SKM-1 (cell line): ENCODE results near the gene SMPD1.

Experiments used
- DNase-seq: peaks from one replicate; lab custom pipeline; 2025; ENCODE audit not compliant: unreplicated experiment; lab: John Stamatoyannopoulos, UW

Gene SMPD1

DNA sequence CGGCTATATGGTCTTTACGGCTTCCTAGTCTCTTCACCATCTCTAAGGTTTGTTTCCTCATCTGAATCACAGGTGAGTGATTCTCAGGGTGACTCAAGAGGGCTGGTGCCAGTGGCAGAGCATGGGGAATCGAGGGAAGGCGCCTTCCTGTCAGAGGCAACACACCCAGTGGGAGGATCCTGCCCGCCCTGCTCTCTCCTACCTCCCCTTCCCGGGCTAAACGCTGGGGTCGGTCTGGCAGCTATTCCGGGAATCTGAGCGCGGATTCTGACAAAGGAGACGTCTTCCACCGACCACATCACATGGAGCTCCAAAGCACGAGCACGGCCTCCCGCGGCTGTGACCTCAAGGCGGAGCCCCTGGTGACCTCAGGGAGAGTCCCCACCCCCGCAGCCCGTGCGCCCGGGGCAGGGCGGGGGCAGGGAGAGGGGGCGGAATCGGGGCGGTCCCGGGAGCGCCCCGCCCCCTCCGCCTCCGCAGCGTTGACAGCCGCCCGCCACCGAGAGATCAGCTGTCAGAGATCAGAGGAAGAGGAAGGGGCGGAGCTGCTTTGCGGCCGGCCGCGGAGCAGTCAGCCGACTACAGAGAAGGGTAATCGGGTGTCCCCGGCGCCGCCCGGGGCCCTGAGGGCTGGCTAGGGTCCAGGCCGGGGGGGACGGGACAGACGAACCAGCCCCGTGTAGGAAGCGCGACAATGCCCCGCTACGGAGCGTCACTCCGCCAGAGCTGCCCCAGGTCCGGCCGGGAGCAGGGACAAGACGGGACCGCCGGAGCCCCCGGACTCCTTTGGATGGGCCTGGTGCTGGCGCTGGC lies at the start of gene SMPD1:
Gene SMPD1, plus strand, starts transcription at position 570 of the 813 bp plus-strand sequence. Its CDS starts 125 bp downstream, at position 695.
- DNase-seq = peak; percentile 91

DNA sequence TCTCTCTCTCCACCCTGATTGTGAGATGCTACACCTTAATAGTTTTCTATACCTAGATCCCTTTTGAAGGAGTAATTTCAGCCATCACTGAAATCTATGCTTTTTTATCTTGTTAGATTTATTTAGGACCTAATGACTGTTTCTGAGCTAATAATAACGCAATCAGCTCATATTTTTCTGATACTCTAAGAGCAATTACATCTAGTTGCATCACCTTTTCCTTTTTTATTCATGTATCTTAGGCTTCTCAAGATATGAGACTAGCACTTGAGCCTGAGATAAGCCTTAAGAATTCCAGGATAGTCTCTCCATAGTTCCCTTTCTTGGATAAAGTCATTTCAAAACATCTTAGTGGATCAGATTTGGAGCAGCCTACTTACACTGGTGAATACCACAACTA lies 44.9 kb upstream of the SMPD1 start:
- no peak for DNase-seq

DNA sequence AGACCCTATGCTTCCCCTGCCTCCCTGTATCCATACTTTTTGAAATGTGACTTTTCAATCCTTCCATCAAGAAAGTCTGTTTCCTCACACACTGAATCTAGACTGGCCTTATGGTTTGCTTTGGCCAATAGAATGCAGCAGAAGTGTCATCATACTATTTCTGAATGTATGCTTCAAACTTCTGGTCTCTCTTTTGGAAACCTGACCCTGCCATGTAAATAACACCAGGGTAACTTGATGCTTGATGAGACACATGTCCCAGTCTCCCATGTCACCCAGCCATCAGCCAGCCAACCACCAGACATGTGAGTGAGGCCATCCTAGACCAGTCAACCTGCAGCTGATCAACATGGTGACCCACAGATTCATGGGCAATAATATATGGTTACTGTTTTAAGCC lies 40.2 kb upstream of the SMPD1 start:
- DNase-seq = no peak

DNA sequence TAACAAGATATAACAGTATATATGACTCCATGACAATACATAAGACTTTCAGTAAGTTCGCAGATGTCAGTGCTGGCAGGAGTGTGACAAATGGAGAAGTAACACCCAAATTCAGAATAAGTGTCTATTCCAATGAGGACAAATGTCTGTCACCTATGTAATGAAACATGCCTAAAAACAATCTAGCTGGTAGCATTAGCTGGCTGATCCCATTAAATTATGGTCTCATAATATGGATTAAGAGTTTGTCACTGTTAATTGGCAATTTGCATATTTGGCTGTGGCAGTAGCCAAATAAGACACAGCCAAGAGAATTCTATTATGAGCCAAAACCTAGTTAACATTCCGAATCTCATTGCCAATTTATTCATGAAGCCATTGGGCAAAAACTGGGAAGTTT lies 39.8 kb upstream of the SMPD1 start:
- no peak for DNase-seq

DNA sequence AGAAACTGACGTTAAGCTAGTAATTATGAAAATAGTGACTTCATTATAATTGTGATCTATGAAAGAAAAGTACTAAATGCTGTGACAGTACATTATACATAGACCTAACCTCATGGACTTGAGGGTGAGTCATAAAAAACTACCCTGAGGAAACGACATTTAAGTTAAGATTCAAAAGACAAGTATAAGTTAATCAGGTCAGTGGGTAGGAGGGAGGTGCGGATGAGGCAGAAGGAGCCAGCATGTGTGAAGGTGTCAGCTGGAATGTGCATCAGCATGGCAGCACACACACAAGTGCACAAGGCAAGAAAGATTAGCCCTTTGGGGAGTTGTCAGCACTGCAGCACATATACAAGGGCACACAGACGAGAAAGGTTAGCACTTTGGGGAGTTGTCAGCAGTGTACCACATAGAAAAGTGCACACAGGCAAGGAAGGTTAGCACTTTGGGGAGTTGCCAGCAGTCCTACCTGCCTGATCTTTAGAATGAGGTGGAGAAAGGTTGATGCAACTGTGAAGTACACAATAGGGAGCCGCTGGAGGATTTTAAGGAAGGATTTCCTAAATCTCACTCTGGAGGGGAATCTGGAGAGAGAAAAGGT lies 38.4 kb upstream of the SMPD1 start:
- DNase-seq = no peak

DNA sequence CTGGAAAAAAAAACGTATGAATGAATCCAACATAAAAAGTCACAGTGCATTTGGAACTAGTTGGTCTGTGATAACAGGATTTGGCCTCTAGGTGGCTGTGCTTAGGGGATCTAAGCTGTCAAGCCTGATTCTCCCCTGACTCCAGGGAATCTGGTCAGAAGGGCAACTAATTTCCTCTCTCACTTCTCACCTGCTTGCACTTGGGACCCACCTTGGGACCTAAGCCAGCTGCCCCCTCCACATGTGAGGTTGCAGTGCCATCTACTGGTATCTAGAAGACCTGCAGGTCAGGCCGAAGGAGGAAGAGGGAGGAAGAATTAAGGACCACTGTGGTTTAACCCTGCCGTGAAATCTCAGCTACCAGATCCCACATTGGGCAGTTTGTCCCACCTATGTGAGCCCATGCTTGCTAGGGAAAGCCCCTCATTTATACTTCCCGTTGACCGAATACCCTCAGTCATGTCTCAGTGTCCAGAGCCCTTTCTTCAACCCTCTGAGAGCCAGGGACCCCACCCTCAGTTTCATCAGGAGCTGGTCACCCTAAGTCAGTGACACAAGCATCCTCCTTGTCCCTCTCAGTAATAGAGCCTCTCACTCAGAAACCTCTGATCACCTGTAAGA lies 36.8 kb upstream of the SMPD1 start:
- DNase-seq = peak; percentile 23

DNA sequence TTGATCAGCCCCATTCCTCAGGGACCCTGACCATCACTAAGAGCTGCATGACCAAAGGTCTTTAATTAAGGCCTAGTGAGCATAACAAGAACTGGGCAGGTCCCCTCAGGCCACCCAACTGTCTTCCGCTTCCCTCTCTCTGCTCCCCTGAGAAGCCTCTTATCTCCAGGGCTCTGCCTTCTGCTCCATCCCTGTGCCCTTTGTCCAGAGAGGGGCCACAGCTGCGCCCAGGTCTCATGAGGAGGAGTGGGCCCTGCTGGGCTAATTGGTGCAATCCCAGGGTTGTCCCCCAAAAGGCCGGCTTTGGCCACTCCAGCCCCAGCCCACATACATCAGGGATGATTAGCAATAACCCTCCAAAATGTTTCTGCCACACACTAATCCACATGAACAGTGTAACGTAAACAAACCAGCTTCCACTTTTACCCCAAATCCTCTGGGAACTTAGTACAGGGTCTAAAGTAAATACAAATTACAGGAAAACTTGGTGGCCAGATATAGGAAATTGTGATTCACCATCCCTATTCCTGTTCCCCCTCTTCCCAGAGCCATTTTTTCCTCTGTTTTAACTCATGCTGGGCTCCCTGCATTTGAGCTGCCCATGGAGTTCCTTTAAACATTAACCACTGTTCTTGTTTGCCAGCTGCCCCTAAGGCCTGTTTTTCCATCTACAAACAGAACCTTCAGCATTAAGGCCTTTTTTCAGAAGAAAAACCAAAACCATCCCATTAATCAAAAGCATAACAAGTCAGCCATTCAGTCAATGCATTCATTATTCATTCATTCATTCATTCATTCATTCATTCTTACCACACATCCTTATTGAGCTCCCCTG lies 35.4 kb upstream of the SMPD1 start:
- no peak for DNase-seq

DNA sequence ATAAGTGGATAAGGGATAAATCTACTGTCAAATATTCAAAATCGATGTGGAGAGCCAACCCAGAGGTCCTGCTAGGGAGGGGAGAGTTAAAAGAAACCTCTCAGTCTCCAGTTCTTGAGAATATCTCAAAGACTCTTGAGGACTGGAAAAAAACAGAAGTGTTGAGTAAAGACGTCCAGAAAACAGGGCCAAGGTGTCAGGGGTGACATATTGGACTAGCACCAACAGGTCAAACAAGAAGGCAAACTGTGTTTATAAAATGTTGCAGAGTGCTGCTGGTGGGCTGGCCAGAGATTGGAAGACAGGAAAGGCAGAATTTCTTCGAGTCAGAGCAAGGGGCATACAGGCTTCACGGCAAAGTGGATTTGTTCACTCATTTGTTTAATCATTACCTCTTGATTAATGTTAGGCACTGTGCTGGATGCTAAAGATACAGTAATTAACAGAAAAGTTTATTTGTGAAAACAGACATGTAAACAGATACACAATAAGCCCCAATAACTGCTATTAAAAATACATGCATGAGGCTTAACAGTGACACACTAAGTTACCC lies 33.7 kb upstream of the SMPD1 start:
- no peak for DNase-seq

DNA sequence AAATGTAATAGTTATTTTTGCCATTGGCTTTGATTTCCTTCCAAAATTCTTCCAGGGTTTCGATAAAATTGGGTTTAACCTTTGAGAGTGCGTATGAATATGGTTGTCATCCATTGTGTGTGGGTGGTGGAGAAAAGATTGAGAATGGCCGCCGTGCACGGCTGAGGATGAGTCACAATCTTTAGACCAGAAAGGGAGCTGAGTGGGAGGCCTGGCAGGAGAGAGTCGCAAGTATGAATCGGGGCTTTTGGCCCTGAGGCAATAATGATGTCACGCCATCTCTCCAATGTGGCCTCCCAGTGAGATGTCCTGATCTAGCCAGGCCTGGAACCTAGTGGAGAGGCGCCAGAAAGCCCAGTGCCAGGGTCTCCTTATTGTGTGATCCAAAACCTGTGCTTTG lies 33.1 kb upstream of the SMPD1 start:
- no peak for DNase-seq

DNA sequence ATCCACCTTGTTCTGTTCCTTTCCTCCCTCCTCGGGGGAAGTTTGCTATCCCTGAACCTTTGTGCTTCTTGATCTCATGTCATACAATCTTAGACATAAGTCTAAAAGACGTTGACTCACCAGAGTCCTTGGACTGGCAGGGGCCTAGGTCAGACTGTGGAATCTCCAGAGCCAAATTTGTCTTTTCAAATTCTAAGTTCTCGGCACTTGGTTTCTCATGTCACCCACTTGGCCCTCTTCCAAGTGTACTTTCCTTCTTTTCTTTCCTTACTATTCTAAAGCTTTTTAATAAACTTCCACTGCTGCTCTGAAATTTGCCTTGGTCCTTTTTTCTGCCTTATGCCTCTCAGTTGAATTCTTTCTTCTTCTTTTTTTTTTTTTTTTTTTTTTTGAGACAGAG lies 30.1 kb upstream of the SMPD1 start:
- no peak for DNase-seq

DNA sequence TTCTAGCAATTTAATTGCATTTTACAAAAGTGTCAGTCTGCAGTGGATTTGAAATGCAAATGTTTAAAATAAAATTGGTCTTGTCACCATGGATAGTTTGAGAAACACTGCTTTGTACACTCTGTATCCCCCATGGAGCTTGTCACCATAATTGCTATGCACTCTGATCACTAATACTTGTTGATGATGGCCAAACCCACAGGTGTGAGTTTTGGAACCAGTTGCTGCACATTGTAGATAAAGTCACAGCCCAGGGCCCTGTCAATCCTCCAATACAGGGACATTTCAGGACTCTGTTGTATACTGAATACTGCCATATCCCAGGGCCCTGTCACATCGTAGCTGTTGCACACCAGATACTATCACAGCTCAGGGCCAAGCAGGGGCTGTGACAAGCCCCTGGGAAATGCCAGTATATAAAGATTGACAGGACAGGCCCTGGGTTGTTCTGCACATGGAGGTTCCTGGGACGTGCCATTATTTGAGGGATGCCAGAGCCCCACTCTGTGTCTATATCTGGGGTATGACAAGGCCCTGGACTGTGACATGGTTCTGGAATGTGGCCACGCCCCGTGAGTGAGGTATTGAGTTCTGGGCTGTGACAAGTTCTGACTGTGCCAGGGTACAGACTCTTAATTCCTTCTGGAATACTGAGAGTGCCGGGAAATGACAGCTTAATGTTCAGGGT lies 27.9 kb upstream of the SMPD1 start:
- no peak for DNase-seq

DNA sequence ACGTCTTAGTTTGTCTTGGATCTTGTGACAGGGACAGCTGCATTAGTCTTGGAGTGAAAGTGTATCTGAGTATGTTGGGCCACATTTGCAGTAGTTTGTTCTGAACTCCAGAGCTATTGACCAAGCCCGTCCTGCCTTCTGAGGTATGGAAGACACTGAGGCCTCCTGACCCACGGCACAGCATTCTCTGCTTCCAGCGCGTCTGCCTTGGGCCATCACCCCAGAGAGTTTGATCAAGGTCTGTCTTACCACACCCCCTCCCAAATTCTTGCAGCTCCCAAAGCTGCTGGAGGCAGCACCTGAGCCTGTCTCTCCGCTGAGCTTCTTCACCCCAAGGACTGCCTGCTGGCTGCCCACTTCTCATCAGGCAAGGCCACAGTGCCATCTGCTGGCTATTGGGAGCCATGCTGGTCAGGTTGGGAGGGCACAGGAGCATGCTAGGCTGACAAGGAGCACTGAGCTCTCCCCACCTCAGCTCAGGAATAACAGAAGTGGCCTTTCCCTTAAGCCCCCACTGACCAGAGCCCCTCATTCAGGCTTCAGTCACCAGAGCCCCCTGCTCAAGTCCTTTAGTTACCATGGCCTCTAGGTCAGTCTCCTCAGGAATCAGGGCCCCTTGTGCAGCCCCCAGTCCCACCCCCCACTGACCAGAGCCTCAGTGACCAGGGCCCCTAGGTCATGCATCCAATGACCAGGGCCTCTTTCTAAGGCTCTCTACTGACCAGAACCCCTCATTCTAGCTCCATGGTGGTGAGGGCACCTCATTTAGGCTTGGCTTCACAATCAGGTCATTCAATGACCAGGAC lies 27.2 kb upstream of the SMPD1 start:
- DNase-seq = peak; percentile 8

DNA sequence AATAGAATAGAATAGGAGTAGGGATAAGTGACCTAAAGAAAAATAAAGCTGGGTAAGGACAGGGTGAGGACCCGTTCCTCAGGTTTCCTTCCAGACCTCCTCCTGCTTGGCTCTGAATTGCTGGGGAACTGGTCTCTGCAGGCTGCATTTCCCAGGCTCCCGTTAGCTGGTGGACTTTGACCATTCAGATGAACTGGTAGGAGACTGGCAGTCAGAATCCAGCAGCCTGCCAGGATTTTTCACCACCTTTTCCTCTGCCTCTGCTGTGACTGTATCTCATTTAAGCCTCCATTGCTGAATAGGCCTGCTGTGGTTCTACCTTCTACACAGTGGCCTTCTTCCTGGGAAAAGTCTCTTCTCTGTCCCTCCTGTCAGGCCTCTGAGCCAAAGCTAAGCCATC lies 24.6 kb upstream of the SMPD1 start:
- DNase-seq = no peak

DNA sequence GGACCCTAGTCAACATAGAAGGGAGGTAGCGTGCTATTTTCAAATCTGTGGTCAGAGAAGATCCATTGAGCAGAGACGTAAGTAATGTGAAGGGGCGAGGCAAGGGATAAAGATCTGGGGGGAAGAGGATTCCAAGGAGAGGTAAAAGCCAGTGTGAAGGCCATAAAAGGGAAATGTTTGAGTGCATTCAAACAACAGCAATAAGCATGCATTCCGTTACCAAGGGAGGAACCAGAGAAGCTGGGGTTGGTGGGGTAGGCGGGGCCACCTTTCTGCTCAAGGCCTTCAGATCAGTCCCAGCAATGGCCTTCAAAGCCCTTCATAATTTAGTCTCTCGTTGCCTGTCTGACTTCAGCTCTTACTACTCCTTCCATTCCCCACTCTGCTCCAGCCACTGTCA lies 18.4 kb upstream of the SMPD1 start:
- DNase-seq = no peak

DNA sequence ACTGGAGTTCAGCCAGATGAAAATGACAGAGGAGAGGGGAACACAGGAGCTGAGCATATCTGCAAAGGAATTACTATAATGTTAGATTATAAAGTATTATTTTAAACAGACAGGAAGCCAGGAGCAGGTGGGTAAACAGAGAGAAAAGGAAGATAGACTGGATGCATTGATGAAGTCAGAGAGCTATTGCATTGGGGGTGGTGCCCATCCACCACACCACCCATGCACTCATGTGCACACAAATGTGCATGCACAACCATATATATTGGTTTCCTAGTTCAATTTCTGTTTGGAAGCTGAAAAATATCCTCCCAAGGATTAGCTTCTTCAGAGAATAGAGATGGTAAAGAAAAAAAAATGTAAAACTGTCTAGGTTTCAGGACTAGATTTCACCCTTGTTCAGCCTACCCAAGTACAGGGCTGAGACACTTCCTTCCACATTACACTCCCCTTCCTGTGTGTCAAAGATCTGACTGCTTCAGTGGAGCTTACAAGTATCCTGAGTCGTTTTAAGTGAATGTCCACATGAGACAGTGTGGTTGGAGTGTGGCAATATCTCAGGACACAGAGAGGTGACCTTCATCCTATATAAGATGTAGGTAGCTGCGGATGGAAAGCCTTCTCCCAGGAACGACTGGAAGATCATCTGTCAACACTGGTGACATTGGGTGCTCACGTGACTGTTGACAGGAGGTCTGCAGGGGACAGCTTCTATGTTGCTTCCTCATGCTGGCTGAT lies 12.2 kb upstream of the SMPD1 start:
- peak; percentile 79 for DNase-seq

DNA sequence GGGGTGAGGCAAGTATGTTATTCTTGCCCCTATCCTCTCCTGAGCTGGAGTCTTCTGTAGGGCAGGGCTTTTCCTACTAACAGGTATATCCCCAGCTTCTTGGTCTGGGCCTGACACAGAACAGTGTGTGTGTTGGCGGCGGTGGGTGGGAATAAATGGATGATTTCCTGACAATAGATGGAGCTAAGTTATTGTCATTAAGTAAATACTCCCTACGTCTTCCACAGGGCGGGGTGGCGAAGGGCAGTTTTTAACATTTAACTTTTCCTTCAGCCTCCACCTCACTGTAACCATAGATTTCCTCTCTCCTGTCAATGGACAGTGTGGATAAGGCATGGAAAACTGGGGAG lies 11.7 kb upstream of the SMPD1 start:
- DNase-seq = no peak

DNA sequence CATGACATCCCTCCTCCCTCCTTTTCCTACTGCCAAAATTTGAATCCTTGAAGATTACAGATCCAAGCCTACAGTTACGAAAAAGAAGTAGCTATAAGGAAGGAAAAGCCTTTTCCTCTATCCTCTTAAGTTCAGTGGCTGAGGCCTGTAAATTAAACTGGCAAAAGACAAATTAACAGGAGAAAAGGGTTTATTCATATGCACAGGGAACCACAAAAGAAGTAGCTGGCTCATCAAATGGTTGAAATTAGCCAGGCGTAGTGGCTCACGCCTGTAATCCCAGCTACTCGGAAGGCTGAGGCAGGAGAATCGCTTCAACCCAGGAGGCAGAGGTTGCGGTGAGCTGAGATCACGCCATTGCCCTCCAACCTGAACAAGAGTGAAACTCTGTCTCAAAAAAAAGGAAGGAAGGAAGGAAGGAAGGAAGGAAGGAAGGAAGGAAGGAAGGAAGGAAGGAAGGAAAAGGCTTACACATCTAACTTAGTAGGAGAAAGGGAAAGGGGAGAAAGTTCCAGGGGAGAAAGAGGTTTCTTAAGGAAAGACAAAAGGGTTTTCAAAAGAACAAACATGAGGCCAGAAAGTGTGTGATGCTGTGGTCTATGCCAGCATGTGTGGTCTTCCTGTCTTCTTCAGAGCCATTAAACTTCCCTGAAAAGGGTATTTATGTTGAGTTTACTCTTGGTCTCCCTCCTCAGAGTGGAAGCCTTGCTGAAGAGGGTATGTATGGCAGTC lies 5.1 kb upstream of the SMPD1 start:
- DNase-seq = no peak

DNA sequence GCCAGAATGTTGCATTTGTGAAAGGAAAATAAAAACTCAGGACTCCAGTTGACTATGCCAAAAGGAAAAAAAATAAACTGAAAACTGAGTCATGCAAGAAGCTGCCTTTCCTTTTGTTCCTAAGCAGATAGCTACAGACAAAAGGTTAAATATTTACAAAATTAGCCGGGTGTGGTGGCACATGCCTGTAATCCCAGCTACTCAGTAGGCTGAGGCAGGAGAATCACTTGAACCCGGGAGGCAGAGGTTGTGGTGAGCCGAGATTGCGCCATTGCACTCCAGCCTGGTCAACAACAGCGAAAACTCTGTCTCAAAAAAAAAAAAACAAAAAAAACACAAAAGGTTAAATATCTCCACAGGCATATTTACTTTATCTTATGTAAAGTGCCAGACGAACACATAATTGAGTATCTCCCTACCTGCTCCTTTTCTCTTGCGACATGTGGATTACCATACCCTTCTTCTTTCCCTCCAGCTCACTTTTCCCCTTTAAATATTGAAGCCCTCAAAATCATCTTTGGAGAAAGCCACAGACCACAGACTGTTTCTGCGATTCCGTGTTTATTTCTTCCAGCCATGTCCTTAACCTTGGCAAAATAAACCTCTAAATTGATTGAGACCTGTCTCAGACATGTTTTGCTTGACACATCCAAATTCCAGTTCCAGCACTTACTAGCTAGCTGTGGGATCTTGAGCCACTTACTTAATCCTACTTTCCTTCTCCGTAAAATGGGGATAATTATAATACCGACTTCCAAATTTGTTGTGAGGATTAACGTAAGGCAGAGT lies 2.3 kb upstream of the SMPD1 start:
- no peak for DNase-seq
